HG02885 (cell line): Measurements from ENCODE around the gene GANC.

Source experiments
- ATAC-seq: cut with Tn5 transposase; IDR thresholded peaks from one replicate; pipeline ENCODE4 v1.9.1; 2021; ENCODE audit warnings: mild to moderate bottlenecking; ENCODE audit not compliant: unreplicated experiment, poor library complexity

Gene GANC

GRCh38 chr15:42373274-42373673 lies 100.3 kb downstream of the GANC start:
- no peak for ATAC-seq

- no peak for ATAC-seq
These were observed 100.9 kb downstream of the GANC start for GRCh38 chr15:42373936-42374335.

DNA sequence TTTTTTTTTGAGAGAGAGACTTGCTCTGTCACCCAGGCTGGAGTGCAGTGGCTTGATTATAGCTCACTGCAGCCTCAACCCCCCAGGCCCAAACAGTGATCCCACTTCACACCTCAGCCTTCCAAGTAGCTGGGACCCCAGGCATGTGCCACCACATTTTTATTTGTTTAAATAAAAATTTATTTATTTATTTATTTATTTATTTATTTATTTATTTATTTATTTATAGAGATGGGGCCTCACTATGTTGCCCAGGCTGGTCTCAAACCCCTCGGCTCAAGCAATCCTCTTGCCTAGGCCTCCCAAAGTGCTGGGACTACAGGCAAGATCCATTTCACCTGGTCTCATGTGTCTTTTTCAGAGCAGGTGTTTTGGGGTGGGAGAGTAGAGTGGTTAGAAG lies 101.8 kb downstream of the GANC start:
- ATAC-seq, result no peak

DNA sequence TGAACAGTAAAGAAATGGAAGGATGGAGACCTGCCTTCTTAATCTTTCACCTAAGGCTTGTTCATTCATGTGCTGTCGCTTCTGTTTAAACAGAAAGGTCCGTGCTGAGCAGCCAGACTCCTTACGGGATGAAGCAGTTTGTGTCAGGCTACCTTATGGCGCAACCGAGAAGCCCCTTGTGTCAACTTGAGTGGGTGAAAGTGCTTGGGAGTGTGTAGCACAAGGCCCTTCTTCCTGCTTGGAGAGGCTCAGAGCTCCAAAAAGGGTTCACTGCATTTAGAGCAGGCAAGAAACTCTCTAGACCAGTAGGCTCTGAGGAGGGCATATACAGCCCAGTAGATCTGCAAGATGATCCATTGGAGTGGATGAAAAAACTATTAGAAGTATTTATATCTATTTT lies 102.3 kb downstream of the GANC start:
- no peak for ATAC-seq

- ATAC-seq, result no peak
These were observed 102.9 kb downstream of the GANC start for GRCh38 chr15:42375941-42376340.

- ATAC-seq, result no peak
These were observed 105.0 kb downstream of the GANC start for GRCh38 chr15:42378011-42378410.

DNA sequence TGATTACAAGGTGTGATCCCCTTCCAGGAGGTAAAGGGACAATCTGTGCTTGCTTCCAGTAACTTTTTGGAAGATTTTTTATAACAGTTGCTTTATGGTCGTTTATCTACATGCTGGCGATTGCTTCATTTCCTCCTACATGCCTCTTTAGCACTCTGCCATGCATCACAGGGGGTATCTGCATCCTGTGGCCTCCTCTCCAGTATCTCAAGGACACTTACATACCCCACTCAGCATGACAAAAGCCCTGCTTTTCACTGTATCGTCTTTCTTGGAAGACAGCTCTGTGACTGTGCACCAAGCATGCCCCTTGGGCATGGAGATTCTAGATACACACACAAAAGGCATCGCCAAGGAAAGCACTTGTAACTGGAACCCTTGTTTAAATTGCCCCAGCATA lies 111.6 kb downstream of the GANC start:
- ATAC-seq, result no peak

- no peak for ATAC-seq
These were observed 112.4 kb downstream of the GANC start for GRCh38 chr15:42385206-42385979.

DNA sequence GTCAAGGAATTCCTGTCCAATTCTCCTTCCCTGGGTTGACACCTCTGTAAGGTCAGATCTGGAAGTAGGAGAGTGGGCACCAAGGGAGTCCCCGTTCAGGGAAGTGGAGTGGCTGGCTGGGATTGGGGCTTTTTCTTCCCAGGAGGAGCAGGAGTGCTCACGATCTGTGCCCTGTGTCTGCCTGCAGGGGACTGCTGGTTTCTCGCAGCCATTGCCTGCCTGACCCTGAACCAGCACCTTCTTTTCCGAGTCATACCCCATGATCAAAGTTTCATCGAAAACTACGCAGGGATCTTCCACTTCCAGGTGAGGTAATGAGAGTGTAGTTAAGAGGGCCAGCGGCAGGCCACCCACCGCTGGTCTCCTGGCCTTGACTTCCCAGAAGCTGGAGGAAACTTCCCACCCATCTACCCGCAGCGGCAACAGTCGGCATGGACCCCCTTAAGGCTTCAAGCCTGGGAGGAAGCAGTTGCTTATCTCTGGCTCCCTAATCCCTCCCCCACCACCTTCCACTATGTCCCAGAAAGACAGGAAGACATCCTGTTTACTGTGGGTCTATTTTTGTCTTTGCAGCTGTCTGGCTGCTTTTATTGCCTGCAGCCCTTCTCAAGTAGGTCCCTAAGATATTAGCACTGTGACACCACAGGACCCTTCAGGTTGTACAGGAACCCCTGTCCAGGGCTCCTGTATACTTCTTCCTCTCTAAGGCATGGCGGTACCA lies 113.1 kb downstream of the GANC start:
- no peak for ATAC-seq

GRCh38 chr15:42387603-42388002 lies 114.6 kb downstream of the GANC start:
- ATAC-seq, result no peak

- ATAC-seq, result no peak
These were observed 119.5 kb downstream of the GANC start for GRCh38 chr15:42392309-42393024.

GRCh38 chr15:42394106-42394505 lies 121.1 kb downstream of the GANC start:
- no peak for ATAC-seq

GRCh38 chr15:42395838-42396237 lies 122.8 kb downstream of the GANC start:
- ATAC-seq, result no peak

- no peak for ATAC-seq
These were observed 128.8 kb downstream of the GANC start for GRCh38 chr15:42401544-42402454.

- no peak for ATAC-seq
These were observed 129.6 kb downstream of the GANC start for GRCh38 chr15:42402455-42403205.

GRCh38 chr15:42403389-42403788 lies 130.4 kb downstream of the GANC start:
- no peak for ATAC-seq

- ATAC-seq, result no peak
These were observed 131.6 kb downstream of the GANC start for GRCh38 chr15:42404461-42405235.

DNA sequence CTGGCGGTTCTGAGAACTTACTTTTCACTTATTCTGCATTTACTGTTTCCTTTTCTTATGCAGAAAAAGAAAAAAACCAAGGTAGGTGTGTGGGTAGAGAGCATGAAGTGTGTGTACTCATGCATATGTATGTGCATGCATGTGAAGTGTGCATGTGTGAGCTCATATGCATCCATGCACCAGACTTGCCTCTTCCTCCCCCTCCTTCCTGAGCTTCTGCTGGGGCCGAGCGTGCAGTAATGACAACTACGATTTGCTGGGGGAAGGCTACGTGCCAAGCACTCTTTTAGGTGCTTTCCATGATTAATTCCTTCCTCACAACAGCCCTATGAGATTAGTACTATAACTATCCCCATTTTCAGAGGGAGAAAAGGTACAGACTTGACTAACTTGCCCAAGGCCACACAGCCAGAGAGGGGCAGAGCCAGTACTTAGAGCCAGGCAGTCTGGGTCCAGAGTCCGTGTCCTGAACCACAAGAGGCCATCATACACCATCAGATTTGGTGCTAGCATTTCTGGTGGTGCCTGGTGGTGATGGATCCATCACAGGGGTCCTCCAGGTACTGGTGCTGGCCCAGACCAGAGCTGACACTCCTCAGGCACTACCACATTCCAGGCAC lies 133.0 kb downstream of the GANC start:
- no peak for ATAC-seq
